Astrocyte (in vitro differentiated cells and primary cell): ENCODE data around the gene QSER1. TPM values are rescaled to one million over a fixed set of nuclear protein-coding genes. Genes with fewer than 3 reads are reported as not detected.

Source experiments
- DNase-seq: peaks from one replicate; pipeline ENCODE4 v3.0.0-alpha.2; 2010; ENCODE audit warnings: low read depth
- FAIRE-seq: peaks from 2 replicates; lab custom pipeline; 2011; peaks lifted over from hg19 to GRCh38; lab: Jason Lieb, UNC
- H2AFZ ChIP-seq: 2 replicates; pipeline ENCODE4 v1.6.0; 2012; ENCODE audit warnings: low read depth, low read length, inconsistent platforms
- H3K27ac ChIP-seq: 2 replicates; pipeline ENCODE4 v1.5.1; 2011; ENCODE audit warnings: low read depth, low read length, inconsistent platforms
- H3K27me3 ChIP-seq: 2 replicates; pipeline ENCODE4 v1.6.0; 2011; ENCODE audit warnings: low read length, inconsistent platforms; ENCODE audit not compliant: insufficient read depth
- H3K36me3 ChIP-seq: 2 replicates; pipeline ENCODE4 v1.5.1; 2011; ENCODE audit warnings: low read length, inconsistent platforms; ENCODE audit not compliant: insufficient read depth
- H3K4me1 ChIP-seq: 2 replicates; pipeline ENCODE4 v1.5.1; 2011; ENCODE audit warnings: low read length, inconsistent platforms; ENCODE audit not compliant: insufficient read depth
- H3K4me2 ChIP-seq: 2 replicates; pipeline ENCODE4 v1.6.0; 2012; ENCODE audit warnings: low read length, inconsistent platforms
- H3K4me3 ChIP-seq: 2 replicates; pipeline ENCODE4 v1.5.1; 2011; ENCODE audit warnings: low read depth, mild to moderate bottlenecking, low read length, inconsistent platforms; ENCODE audit not compliant: insufficient read depth
- H3K79me2 ChIP-seq: 2 replicates; pipeline ENCODE4 v1.6.0; 2012; ENCODE audit warnings: mild to moderate bottlenecking, low read length, inconsistent platforms; ENCODE audit not compliant: insufficient read depth
- H3K9ac ChIP-seq: 2 replicates; pipeline ENCODE4 v1.6.0; 2012; ENCODE audit warnings: mild to moderate bottlenecking, low read length, inconsistent platforms
- H3K9me3 ChIP-seq: 2 replicates; pipeline ENCODE4 v1.5.1; 2012; ENCODE audit warnings: low read depth, mild to moderate bottlenecking, low read length, inconsistent platforms; ENCODE audit not compliant: insufficient read depth
- H4K20me1 ChIP-seq: 2 replicates; pipeline ENCODE4 v1.6.0; 2012; ENCODE audit warnings: low read length, inconsistent platforms; ENCODE audit not compliant: insufficient read depth
- H3K27ac Mint-ChIP-seq: one replicate; pipeline ENCODE4 v1.8.0; 2021; ENCODE audit warnings: mild to moderate bottlenecking, mixed read lengths; ENCODE audit not compliant: unreplicated experiment
- H3K27me3 Mint-ChIP-seq: one replicate; pipeline ENCODE4 v1.8.0; 2021; ENCODE audit warnings: low read depth, mixed read lengths; ENCODE audit not compliant: unreplicated experiment
- H3K36me3 Mint-ChIP-seq: one replicate; pipeline ENCODE4 v1.8.0; 2021; ENCODE audit warnings: low read depth, mixed read lengths; ENCODE audit not compliant: unreplicated experiment
- H3K4me1 Mint-ChIP-seq: one replicate; pipeline ENCODE4 v1.8.0; 2021; ENCODE audit warnings: low read depth, mixed read lengths; ENCODE audit not compliant: unreplicated experiment
- H3K4me3 Mint-ChIP-seq: one replicate; pipeline ENCODE4 v1.8.0; 2021; ENCODE audit warnings: mild to moderate bottlenecking, moderate library complexity, mixed read lengths; ENCODE audit not compliant: unreplicated experiment
- H3K9me3 Mint-ChIP-seq: one replicate; pipeline ENCODE4 v1.8.0; 2021; ENCODE audit warnings: mild to moderate bottlenecking, mixed read lengths; ENCODE audit not compliant: unreplicated experiment
- CTCF ChIP-seq: IDR thresholded peaks from 2 replicates; pipeline ENCODE4 v1.5.1; 2011; ENCODE audit warnings: low read depth, mild to moderate bottlenecking, inconsistent platforms, low read length, moderate library complexity; ENCODE audit not compliant: insufficient read depth
- EZH2 ChIP-seq: IDR thresholded peaks from 2 replicates; pipeline ENCODE4 v1.6.1; 2012; ENCODE audit warnings: mild to moderate bottlenecking, low read length, inconsistent platforms; ENCODE audit not compliant: insufficient read depth
- total RNA-seq: library from RNA; stranded (reverse); gene quantifications from 2 replicates; pipeline ENCODE4 v1.2.1, GENCODE V29; 2021

QSER1 gene
- total RNA-seq, 1 donor from 2014 or later: 35.7 TPM

GRCh38 chr11:32990481-32990880 is 97.9 kb downstream of the QSER1 start:
- no peaks in the 10 kb centered on the region for H3K27me3 ChIP-seq
- peaks cover 3% of the 10 kb centered on the region for H3K36me3 Mint-ChIP-seq
- no peak overlapping the region for H3K4me2 ChIP-seq
- no peaks in the 10 kb centered on the region for H3K9me3 ChIP-seq
- no peaks in the 10 kb centered on the region for H3K4me1 ChIP-seq
- H3K4me3 ChIP-seq: no peak overlapping the region
- H2AFZ ChIP-seq: no peak overlapping the region
- H4K20me1 ChIP-seq: no peaks in the 10 kb centered on the region
- no peak overlapping the region for H3K4me3 Mint-ChIP-seq
- peaks cover 12% of the 10 kb centered on the region for H3K9me3 Mint-ChIP-seq
- H3K27ac Mint-ChIP-seq: no peak overlapping the region
- H3K36me3 ChIP-seq: no peaks in the 10 kb centered on the region
- TF ChIP-seq CTCF: no peak
- TF ChIP-seq EZH2: no peak
- DNase-seq: no peak
- H3K9ac ChIP-seq: no peak overlapping the region
- H3K79me2 ChIP-seq: no peaks in the 10 kb centered on the region
- no peaks in the 10 kb centered on the region for H3K4me1 Mint-ChIP-seq
- FAIRE-seq: no peak
- H3K27me3 Mint-ChIP-seq: no peaks in the 10 kb centered on the region
- no peak overlapping the region for H3K27ac ChIP-seq

- Mint-ChIP-seq H3K9me3 (peaks cover 12% of the 10 kb centered on the region), H3K36me3 (peaks cover 3% of the 10 kb centered on the region), H3K4me3 (no peak overlapping the region), H3K4me1 (no peaks in the 10 kb centered on the region), H3K27ac (no peak overlapping the region), H3K27me3 (no peaks in the 10 kb centered on the region)
- Histone ChIP-seq H3K4me3 (no peak overlapping the region), H3K4me1 (no peaks in the 10 kb centered on the region), H3K9ac (no peak overlapping the region), H3K79me2 (no peaks in the 10 kb centered on the region), H3K4me2 (no peak overlapping the region), H3K9me3 (no peaks in the 10 kb centered on the region), H3K27ac (no peak overlapping the region), H3K27me3 (no peaks in the 10 kb centered on the region), H3K36me3 (no peaks in the 10 kb centered on the region), H2AFZ (no peak overlapping the region), H4K20me1 (no peaks in the 10 kb centered on the region)
- TF ChIP-seq CTCF (no peak), EZH2 (no peak)
- DNase-seq (no peak), FAIRE-seq (no peak)
Measured at GRCh38 chr11:32991427-32991826, 98.8 kb downstream of the QSER1 start.

- Mint-ChIP-seq H3K9me3 (peaks cover 12% of the 10 kb centered on the region), H3K27ac (no peak overlapping the region)
- no peak overlapping the region for H3K27ac ChIP-seq
Measured at GRCh38 chr11:32991898-32992297, 99.3 kb downstream of the QSER1 start.

More at GRCh38 chr11:32991898-32992297, 99.3 kb downstream of the QSER1 start:
- TF ChIP-seq EZH2 (no peak), CTCF (no peak)
- Histone ChIP-seq H3K9ac (no peak overlapping the region), H3K79me2 (no peaks in the 10 kb centered on the region), H3K4me1 (no peaks in the 10 kb centered on the region), H3K9me3 (no peaks in the 10 kb centered on the region), H4K20me1 (no peaks in the 10 kb centered on the region), H3K27me3 (peaks cover 2% of the 10 kb centered on the region), H3K4me2 (no peak overlapping the region), H3K36me3 (no peaks in the 10 kb centered on the region), H3K4me3 (no peak overlapping the region), H2AFZ (no peak overlapping the region)
- Mint-ChIP-seq H3K27me3 (no peaks in the 10 kb centered on the region), H3K4me1 (no peaks in the 10 kb centered on the region), H3K36me3 (peaks cover 3% of the 10 kb centered on the region), H3K4me3 (no peak overlapping the region)
- DNase-seq (no peak), FAIRE-seq (no peak)
